H7 (cell line): Measurements from ENCODE around the gene MRPL54. TPM values are rescaled to one million over a fixed set of nuclear protein-coding genes. Genes with fewer than 3 reads are reported as not detected.

ENCODE experiments used
- DNase-seq: peaks from one replicate; pipeline ENCODE4 v3.0.0; 2012
- H3K27me3 ChIP-seq: 2 replicates; pipeline ENCODE4 v1.6.0; 2011; ENCODE audit warnings: mild to moderate bottlenecking, low read length; ENCODE audit not compliant: control insufficient read depth, insufficient read depth
- H3K36me3 ChIP-seq: replicated peaks from 2 replicates; pipeline ENCODE4 v1.5.1; 2011; ENCODE audit warnings: low read length; ENCODE audit not compliant: control insufficient read depth, insufficient read depth
- H3K4me3 ChIP-seq: 2 replicates; pipeline ENCODE4 v1.5.1; 2011; ENCODE audit warnings: low read depth, mild to moderate bottlenecking, control low read depth, low read length, moderate library complexity; ENCODE audit not compliant: insufficient read depth
- total RNA-seq: library from RNA; depleted of rRNA; stranded (reverse); fragments of >200 nt; shearing (Covaris generic); gene quantifications from 2 replicates; pipeline ENCODE4 v1.2.3, GENCODE V29; 2014

MRPL54 gene
- total RNA-seq, 1 experiment from 2014 or later, result 56.3 TPM

DNA sequence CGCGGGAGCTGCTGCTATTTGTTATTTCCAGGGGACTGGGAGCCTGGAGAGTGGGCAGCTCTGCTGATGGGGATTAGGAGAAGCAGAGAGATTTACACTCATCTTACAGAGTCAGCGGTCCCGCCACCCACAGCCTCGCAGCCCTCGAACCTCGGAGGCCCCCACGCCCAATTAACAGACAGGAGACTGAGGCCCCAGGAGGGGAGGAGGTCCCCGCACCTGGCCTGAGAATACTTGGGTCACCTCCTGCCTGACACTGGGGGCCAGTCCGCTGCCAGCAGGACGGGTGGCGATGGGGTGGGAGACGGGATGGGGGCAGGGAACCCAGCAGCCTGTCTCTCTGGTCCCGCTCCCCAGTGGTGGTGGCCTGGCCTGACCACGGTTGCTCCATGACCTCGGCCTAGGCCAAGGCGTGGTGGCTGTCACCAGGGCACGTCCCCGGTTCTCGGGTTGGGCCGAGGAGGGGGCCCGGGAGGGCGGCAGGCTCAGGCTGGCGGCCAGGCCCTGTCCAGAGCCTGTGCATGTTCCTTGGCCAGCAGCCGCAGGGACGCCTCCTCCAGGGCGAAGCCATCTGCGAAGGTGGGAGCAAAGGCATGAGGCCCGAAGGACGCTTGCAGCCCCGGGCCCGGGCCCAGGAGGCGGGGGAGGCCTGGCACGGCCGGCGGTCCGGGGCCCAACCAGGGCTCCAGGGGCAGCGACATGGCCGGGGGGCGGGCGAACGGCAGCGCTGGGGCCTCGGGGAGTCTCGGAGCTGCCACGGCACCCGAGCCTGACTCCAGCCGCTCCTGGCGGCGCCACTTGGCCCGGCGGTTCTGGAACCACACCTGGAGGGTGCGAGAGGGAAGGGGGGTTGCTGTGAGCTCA, 7.9 kb downstream of the MRPL54 start:
- Histone ChIP-seq H3K4me3 (no peak overlapping the region), H3K36me3 (no peaks in the 10 kb centered on the region; the same call in 1 of the 2 replicates), H3K27me3 (no peaks in the 10 kb centered on the region)
- DNase-seq, result peak; percentile 84

- Histone ChIP-seq H3K27me3 (no peaks in the 10 kb centered on the region), H3K36me3 (no peaks in the 10 kb centered on the region; the same call in 1 of the 2 replicates), H3K4me3 (no peak overlapping the region)
- DNase-seq, result peak; percentile 76
These were observed 8.8 kb downstream of the MRPL54 start for GRCh38 chr19:3771000-3771905.

GRCh38 chr19:3771906-3772455, 9.5 kb downstream of the MRPL54 start, which contains the start of gene RAX2:
RAX2 (minus strand) TSS chr19:3772228; CDS start chr19:3771742, 486 bp downstream.
- Histone ChIP-seq H3K4me3 (no peak within 1 kb of the TSS), H3K27me3 (no peaks in the 10 kb centered on the region)
- DNase-seq, result peak; percentile 75

DNA sequence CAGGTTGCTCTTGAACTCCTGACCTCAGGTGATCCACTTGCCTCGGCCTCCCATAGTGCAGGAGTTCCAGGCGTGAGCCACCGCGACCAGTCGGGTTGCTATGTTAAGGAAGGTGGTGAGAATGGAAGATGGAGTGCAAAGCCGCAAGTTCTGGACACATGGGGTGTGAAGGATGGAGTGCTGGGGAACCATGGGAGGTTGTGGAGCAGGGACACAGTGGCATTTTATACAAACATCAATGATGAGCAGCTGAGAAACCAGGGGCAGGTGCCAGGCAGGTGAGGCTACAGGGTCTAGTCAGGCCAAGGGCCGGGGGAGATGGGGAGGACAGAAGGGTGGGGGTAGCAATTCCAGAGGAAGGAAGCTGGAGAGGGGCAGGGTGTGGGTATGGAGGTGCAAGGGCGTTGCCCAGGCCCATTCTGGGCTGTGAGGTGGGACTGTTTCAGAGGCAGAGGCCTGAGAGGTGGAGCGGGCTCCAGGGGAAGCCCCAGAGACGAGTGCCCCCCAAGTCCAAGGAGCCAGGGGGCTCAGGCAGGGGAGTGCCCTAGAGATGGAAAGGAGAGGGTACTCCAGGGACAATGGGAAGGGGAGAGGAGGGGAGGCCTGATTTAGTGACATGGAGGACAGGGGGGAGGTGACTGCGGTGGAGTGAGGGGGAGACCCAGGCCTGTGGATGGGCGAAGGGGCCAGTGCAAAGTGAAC, 11.5 kb downstream of the MRPL54 start:
- peak; percentile 55 for DNase-seq
- H3K36me3 ChIP-seq, result no peaks in the 10 kb centered on the region
- H3K27me3 ChIP-seq, result no peaks in the 10 kb centered on the region
- no peak overlapping the region for H3K4me3 ChIP-seq

More at GRCh38 chr19:3771906-3772455, 9.5 kb downstream of the MRPL54 start, which contains the start of gene RAX2:
- no peaks in the 10 kb centered on the region for H3K36me3 ChIP-seq

- no peaks in the 10 kb centered on the region for H3K36me3 ChIP-seq
- DNase-seq, result peak; percentile 74
- H3K27me3 ChIP-seq, result no peaks in the 10 kb centered on the region
- no peak overlapping the region for H3K4me3 ChIP-seq
These were observed 12.3 kb downstream of the MRPL54 start for GRCh38 chr19:3774621-3775373.

DNA sequence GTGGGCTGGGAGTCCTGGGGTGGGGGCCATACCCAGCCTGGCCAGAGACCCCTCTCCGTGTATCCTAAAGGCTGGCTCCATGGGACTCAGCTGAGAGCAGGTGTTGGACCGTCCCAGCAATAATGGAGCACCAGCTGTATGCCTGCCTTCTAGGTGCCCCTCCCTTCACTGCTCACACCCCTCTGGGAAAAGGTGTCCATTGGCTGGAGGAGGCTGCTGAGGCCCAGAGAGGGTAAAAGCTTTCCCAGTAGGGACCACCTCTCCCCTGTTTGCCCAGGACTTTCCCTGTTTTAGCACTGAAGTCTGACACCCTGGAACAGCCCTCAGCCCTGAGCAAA, 12.9 kb downstream of the MRPL54 start:
- Histone ChIP-seq H3K36me3 (no peaks in the 10 kb centered on the region), H3K4me3 (no peak overlapping the region), H3K27me3 (no peaks in the 10 kb centered on the region)
- peak; percentile 36 for DNase-seq

DNA sequence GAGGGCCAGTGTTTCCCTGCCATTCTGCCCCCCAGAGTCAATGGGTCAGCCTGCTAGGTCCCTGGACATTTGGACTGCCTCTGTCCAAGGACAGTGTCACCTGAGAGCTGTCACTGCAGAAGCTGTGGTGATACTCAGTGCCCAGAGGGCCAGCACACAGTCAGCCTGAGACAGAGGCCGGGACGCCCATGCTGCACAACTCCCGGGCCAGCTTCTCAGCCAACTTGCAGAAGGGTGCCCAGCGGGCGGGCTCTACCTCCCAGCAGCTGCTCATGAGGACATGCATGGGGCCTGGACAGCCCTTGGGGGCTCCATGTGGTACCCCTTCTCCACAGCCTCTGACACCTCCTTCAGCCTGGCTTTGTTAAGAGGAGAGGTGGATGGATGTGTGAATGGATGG, 13.3 kb downstream of the MRPL54 start:
- H3K36me3 ChIP-seq, result no peaks in the 10 kb centered on the region
- no peak overlapping the region for H3K4me3 ChIP-seq
- peak; percentile 36 for DNase-seq
- H3K27me3 ChIP-seq, result no peaks in the 10 kb centered on the region

GRCh38 chr19:3776479-3777040, 14.1 kb downstream of the MRPL54 start:
- no peak for DNase-seq
- Histone ChIP-seq H3K36me3 (no peaks in the 10 kb centered on the region), H3K27me3 (no peaks in the 10 kb centered on the region), H3K4me3 (no peak overlapping the region)

DNA sequence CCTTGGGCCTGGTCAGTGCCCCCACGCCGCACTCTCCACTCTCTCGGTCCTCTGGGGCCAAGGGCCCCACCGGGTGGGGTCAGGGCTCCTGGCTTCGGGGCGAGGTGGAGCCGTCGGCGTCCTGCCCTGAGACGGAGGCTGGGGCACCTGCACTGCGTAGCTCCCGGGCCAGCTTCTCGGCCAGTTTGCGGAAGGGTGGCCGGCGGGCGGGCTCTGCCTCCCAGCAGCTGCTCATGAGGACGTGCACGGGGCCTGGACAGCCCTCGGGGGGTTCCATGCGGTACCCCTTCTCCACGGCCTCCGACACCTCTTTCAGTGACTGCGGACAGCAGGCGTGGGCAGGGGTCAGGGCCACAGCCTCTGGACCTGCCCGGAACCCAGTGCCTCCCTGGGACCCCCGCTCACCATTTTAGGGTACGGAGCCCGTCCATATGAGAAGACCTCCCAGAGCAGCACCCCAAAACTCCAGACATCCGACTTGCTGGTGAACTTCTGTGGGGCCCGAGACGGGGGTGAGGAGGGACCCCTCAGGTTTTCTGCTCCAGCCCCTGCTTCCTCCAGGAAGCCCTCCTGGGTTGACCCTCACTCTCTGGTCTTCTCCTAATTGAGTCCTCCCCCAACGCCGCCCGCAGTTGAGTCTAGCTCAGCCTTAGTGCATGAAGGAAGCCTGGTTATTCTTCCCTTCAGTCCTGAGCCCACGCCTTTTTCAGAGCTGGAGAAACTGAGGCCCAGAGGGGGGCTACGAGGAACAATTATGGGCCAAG, 15.8 kb downstream of the MRPL54 start:
- Histone ChIP-seq H3K36me3 (no peaks in the 10 kb centered on the region; the same call in 1 of the 2 replicates), H3K27me3 (no peaks in the 10 kb centered on the region), H3K4me3 (no peak overlapping the region)
- DNase-seq, result peak; percentile 62

- H3K27me3 ChIP-seq, result no peaks in the 10 kb centered on the region; the same call in 1 of the 2 replicates
- peak; percentile 72 for DNase-seq
- H3K4me3 ChIP-seq, result no peak overlapping the region
- H3K36me3 ChIP-seq, result no peaks in the 10 kb centered on the region; the same call in 1 of the 2 replicates
These were observed 16.6 kb downstream of the MRPL54 start for GRCh38 chr19:3778899-3779723.

- Histone ChIP-seq H3K27me3 (peaks cover 12% of the 10 kb centered on the region), H3K4me3 (no peak overlapping the region), H3K36me3 (no peaks in the 10 kb centered on the region; the same call in 1 of the 2 replicates)
- DNase-seq, result no peak
These were observed 18.4 kb downstream of the MRPL54 start for GRCh38 chr19:3780786-3781304.

- Histone ChIP-seq H3K36me3 (no peaks in the 10 kb centered on the region; the same call in 1 of the 2 replicates), H3K27me3 (peaks cover 17% of the 10 kb centered on the region), H3K4me3 (no peak overlapping the region)
- DNase-seq, result no peak
These were observed 19.1 kb downstream of the MRPL54 start for GRCh38 chr19:3781603-3782002.
